SH-SY5Y (cell line): ENCODE measurements around the gene ITPRIP.

Experiments used
- GATA2 ChIP-seq: IDR thresholded peaks from 2 replicates; pipeline ENCODE4 v1.6.1; 2011; ENCODE audit warnings: mild to moderate bottlenecking, low read depth, low read length
- GATA3 ChIP-seq: IDR thresholded peaks from 2 replicates; pipeline ENCODE4 v1.6.1; 2011; ENCODE audit warnings: low read depth, mild to moderate bottlenecking, low read length, moderate library complexity

GRCh38 chr10:104281694-104282093 lies 56.6 kb downstream of the ITPRIP start:
- TF ChIP-seq GATA3 (no peak), GATA2 (no peak)
